GM21576 (cell line): Measurements from ENCODE around the gene SCN11A.

Experiments used
- ATAC-seq: cut with Tn5 transposase; IDR thresholded peaks from one replicate; pipeline ENCODE4 v1.9.1; 2021; ENCODE audit warnings: mild to moderate bottlenecking, moderate library complexity; ENCODE audit not compliant: unreplicated experiment

Gene SCN11A

GRCh38 chr3:39051649-39052561 lies at the start of gene SCN11A, which contains the start of gene WDR48:
Gene SCN11A (minus strand): TSS chr3:39051944. CDS start chr3:38950362, 101,582 bp downstream.
Gene WDR48 (plus strand): TSS chr3:39052016. CDS start chr3:39052026, 10 bp downstream.
- ATAC-seq = peak; percentile 97

- ATAC-seq = peak; percentile 64
Measured at GRCh38 chr3:39101022-39101689, 49.4 kb upstream of the SCN11A start.

DNA sequence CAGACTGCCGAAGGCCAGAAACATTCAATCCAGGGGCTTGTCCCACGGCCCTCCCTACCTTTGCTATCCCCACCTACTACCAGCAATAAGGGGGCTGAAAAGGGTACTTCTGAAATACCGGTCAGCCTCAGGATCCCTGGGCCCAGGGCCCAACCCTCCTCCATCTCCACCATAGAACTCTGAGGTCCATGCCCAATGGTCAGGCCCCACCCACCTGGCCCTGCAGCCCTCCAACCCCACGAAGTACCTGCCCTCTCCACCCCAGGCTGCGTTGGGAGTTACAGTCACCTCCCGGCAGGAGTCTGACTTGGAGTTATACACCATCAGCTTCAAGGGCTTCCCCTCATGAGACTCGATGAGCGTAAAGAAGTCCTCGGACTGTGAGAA lies 48.7 kb upstream of the SCN11A start:
- no peak for ATAC-seq

DNA sequence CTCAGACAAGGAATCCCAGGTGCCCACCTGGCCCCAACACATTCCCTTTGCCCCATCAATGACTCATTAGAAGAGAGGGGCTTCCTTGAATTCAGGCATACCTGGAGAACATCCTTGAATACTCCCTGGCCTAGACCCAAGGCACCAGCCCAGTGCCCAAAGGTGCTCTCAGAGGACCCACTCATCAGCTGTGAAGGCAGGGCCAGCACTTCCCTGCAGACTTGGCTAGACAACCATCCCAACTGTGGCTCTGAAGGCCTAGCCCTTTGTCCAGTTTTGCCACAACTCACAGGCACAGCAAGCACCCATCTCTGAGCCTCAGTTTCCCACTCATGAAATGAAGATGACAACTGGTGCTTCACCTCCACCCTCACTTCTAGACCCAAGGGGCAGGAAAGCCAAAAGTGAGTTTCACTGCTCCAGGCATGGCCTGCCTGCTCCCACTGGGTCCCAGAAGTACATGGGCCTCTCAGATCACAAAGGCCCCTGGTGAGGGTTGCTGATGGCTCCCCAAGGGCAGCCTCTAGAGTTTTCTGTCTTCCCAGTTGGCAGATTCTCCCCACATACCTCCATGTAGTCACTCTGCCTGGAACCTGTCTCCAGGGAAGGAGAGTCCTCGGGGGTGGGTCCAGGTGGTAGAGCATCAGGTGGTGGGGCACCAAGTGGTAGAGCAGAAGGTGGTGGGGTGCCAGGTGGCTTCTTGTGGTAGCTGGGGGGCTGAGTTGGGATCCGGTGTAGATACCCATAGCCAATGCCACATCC lies 48.2 kb upstream of the SCN11A start:
- ATAC-seq = no peak

DNA sequence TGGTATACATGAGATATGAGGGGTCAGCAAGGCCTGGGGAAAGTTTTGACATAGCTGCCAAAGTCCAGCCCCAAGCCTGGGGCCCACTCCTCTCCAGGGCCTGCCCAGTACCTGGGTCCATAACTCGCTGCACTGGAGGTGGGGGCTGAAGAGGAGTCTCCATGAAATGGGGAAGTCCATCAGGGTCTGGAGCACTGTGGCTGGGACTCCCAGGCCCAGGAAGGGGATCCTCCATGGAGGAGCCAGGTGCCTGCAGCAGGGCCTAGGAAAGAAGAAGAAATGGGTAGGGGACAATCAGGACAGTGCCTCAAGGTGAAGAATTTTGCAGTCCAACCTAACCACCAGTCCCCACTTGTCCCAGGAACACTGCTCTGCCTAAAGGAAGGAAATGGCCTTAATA lies 47.5 kb upstream of the SCN11A start:
- ATAC-seq = no peak

DNA sequence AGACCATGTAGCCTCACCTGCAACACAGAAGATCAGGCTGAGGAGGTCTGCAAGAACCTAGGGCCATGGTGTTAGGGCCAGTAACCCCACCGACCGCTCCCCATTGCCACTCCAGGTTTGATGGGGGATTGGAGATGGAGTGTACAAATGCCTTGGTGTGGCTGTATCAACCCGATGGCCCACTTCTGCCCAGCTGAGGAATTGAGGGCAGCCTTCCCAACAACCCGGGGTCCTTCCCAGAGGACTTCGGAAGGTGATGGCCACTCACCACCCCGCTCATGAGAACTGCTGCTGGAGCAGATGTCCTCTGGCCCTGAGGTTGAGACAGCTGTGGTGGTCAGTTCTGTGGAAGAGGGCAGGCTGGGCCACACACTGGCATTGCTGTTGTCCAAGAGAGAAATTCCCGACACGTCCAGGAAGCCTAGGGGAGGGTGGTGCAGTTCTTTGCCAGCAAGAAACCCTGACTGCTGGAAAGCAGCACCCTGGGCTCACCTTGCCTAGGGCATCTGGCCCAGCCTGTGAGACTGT lies 46.8 kb upstream of the SCN11A start:
- no peak for ATAC-seq

DNA sequence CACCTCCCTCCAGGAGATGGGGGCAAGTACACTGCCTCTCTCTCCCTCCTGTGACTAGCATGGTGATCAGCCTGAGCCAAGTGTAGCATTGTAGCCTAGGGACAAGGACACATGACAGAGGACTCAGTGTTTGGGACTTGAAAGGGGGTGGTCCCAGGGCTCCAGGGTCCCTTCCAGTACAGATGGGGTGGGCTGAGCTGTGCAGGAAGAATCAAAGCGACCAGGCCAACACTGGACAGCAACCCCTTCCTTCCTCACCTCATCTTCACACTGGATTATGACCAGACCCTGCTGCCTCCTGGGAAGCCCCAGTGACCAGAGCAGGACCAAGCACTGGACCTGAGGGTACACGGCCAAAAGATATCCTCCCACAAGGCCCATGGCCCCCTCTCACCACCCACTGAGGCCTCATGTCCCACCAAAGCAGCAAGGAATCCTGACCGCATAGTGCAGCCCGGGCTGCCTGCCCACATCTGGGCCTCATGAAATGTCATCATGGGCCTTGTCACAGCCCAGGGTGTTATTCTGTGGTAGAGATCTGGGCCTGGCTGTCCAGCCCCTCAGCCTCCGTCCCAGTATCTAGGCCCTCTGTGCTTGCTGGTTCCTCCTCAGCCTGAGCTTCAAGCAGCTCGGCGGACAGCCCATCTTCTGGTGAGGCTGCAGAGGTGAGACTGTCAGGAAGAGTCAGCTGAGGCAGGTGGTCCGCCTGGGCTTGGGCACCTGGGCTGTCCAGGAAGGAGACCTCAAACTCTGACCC lies 46.1 kb upstream of the SCN11A start:
- ATAC-seq = no peak

DNA sequence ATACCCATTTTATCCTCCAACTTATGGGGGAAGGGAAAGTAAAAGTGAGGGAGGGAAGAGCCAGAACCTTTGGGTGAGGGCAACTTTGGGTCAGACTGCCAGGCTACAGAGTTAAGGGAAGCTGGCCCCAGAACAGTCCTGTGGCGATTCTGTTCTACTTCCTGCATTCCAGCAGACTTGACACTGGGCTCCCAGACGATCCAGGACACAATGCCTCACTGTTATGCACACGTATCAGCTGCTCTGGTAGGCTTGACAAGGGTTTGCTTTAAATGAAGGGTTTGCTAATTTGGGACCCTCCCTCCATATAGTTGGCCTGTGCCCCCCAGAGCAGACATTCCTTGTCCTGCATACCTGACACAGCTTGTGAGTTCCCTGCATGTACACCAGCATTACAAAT lies 45.0 kb upstream of the SCN11A start:
- no peak for ATAC-seq

GRCh38 chr3:39095778-39096177 lies 44.0 kb upstream of the SCN11A start:
- no peak for ATAC-seq

- no peak for ATAC-seq
Measured at GRCh38 chr3:39094851-39095677, 43.3 kb upstream of the SCN11A start.

GRCh38 chr3:39090922-39091321 lies 39.2 kb upstream of the SCN11A start:
- no peak for ATAC-seq

DNA sequence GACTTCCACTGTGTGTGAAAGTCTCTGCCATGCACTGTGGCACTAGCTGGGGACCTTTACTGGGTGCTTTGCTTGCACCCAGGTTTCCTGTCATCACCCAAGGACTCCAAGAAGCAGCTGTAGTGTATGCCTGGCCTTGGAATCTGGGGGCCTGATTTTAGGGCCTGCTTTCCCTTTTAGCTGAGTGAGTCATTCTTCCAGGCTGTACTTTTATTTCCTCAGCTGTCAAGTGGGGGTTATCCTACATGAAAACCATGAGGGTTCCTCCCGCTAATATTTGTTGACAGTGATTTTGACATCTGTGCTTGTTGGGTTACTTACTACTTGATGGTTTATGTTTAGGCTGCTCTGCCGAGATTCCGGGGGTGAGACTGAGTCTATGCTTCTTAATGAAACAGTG lies 37.1 kb upstream of the SCN11A start:
- ATAC-seq = no peak

GRCh38 chr3:39088456-39088855 lies 36.7 kb upstream of the SCN11A start:
- ATAC-seq = no peak

DNA sequence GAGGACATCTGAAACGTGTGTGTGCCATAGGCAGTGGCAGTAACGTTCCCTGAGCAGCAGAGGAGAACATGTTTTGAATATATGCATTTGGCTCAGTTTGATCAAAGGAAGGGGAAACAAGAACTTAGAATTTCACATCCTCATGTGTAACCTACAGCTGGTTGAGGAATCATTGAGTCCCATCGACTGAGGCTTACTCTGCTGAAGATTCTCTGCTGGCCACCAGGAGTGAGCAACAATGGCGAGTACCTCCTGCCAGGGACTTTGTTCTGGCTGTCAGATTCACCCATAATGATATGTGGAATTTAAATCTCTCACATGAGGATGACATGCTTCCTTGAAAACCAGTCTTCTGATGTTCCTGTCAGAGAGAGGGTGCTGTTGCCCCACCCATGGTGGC lies 34.4 kb upstream of the SCN11A start:
- no peak for ATAC-seq

DNA sequence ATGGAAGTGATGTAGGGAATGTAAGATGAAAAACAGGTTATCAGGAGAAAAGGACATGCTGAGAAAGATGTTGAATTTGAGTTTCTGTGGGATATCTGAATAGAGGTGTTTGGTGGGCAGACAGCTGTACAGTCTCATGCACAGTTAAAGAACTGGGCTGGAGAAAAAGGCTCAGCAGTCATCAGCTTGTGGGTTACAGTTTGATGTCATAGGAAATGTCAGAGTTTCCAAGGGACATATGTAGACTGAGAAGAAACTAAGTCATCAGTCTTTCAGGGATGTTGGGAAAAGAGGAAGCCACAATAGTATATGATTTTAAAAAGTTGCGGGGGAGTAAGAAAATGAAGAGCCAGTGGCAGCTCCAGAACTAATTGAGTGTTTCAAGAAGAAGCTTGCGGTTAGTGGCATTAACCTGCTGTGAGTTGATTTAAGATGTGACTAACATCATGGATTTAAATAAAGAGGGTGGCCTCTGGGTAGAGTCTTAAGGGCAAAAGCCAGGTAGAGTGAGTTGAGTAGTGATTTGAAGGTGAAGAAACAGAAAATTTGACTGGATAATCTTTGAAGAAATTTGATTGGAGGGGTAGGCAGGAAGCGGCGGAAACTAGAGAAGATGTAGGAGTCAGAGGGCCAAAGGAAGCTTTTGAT lies 31.0 kb upstream of the SCN11A start:
- no peak for ATAC-seq

DNA sequence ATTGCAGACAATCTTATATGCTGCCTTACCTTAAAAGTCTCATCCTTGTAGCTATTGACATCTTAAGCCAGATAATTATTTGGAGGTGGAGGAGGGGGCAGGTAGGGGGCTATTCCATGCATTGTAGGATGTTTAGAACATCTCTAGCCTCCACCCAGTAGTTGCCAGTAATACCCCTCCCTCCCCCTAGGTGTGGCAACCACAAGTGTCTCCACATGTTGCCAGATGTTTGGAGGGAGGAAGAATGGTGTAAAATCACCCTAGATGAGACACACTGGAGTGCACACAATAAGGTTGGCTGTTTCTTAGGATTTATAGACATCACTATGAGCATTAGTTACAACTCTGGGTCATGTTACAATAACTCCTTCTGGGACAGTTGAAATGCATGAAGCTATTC lies 28.3 kb upstream of the SCN11A start:
- ATAC-seq = no peak

DNA sequence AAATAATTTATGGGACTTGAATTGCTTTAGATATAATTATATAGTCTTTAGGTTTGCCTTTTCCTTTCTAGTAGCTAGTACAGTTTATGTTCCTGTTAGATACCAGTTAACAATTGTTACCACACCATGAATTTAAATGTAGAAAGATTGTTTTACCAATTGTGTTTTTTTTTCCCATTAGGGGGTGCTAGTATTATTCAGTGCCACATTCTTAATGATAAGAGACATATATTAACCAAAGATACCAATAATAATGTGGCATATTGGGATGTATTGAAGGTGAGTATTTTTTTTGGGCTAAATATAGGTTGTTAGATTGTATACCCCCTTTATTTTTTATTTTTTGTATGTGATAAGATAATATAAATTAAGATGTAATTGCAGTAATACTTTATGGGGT lies 27.8 kb upstream of the SCN11A start:
- ATAC-seq = no peak

- ATAC-seq = no peak
Measured at GRCh38 chr3:39075910-39076309, 24.2 kb upstream of the SCN11A start.

- ATAC-seq = no peak
Measured at GRCh38 chr3:39068556-39068955, 16.8 kb upstream of the SCN11A start.
